ENCODE data around the gene CDKAL1.
"Not testable (repeated sequence)": the region's sequence is repeated elsewhere in the genome, so short reads cannot be mapped to it uniquely, and the experiment has no call there.

CDKAL1 gene

DNA sequence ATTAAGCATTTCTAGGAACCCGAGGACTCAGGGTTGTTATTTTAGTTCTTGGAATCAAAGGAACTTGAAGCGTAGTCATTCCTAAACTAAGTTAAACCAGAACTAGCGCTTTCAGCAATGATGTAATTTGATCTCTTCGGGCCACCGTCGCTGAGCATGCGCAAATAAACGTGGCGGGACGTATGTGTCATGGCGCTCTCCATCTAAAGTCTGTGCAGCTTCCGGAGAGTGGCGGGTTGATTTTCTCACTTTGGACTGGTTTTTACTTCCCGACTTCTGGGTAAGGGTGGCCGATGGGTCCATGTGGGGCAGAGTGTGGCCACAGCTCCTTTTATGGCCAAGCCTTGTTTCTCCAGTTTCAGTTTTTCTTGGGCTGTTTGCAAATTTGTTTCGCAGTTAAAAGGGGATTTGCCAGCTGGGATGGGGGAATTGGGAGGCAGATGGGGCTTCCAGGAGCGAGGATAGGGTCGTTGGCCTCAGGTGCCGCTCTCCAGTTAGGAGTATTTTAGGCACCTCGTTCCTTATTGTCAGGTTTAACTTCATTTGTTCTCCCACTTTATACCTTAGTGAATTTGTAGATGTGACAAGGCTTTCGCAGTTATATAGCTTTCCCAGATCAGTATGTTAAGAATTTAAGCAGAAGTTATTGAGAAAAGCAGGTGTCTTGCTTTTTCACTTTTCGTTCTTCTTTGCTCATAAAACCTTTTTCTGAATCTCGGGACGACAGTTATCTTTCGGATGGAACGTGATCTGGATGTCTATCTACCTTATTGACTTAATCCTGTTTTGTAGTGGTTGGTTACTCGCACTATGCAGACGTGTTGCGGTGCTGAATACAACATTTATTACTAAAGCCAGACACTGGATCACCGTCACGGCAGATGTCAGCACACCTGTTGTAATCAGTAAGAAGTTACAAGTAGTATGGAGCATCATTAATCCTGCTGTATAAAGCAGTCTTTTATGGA is at the start of gene CDKAL1:
CDKAL1 (plus strand) TSS at position 163 of the 968 bp plus-strand sequence. CDS start 11,894 bp downstream, outside the sequence.
- DNase-seq = peak; percentile 92

DNA sequence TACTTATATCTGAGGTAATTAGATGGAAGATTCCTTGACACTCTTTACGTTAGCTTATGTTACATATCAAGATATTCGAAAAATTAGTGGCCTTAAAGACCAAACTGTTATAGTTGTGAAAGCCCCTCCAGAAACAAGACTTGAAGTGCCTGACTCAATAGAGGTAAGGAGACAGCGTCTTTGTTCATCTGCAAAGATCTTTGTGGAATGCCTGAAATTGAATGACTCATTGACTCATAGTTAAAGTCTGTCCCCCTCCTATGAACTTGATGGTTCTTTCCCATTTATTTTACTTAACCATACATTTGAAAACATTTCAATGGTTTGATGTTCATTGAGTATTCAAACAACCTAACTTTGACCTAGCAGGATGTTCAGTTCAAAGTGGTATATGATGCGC is 47.6 kb upstream of the CDKAL1 start:
- no peak for DNase-seq

DNA sequence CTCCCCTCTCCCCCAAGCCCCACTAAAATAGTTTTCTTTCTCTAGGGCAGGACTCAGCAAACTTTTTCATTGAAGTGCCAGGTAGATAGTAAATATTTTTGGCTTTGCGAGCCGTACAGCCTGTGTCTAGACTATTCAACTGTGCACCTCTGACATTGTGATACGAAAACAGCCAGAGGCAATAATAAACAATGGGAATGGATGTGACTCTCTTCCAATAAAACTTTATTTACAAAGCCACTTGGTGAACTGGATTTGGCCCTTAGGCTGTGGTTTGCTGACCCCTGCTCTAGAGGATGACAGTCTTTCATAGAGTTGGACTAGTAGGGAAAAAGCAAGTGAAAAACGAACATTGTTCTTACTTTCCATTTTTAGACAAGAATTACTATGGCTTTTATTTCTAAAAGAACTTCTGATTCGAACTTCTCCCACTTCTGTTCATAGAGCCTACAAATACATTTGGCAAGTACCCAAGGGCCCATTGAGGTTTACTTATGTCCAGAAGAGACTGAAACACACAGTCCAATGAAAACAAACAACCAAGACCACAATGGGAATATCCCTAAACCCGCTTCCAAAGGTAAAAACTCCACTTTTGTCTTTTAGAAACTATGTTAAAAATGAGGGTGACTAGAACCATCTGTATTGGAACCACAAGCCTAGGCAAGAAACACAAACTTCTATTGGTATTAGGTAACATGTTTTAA is 46.4 kb upstream of the CDKAL1 start:
- DNase-seq = no peak

DNA sequence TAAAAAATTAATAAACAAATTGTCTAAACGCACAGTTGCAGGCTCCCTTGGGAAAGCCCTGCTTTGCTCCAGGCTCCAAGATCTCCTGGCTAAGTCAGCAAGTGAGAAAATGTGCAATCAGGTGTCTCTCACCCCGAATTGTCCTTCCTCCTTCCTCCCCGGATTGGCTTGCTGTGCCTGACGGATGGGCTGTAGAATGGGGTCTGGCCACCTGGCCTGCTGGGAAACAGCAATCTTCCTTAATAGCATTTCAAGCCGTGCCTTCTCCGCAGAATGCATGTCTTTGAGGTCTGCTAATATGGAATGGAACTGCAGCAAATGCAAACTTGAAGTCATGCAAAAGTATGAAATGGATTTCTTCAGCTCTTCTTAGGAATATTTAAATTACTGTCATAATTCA is 43.7 kb upstream of the CDKAL1 start:
- no peak for DNase-seq

DNA sequence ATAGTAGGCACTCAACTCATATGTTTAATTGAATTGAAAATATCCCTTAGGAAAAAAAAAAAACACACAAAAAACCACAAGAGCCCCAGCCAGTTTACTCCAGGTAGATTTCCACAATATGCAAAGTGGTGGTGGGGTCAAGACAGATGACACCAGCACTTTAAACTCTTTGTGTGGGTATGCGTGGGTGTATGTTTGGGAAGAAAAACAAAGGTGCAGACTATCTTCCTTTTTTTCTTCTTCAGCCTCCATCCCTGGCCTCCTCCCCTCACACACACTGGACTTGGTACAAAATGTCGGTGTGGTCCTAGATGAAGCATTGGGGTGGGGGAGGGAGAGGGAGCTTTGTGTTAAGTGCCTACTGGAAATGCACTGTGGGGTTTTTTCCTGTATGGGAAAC is 42.2 kb upstream of the CDKAL1 start:
- no peak for DNase-seq

DNA sequence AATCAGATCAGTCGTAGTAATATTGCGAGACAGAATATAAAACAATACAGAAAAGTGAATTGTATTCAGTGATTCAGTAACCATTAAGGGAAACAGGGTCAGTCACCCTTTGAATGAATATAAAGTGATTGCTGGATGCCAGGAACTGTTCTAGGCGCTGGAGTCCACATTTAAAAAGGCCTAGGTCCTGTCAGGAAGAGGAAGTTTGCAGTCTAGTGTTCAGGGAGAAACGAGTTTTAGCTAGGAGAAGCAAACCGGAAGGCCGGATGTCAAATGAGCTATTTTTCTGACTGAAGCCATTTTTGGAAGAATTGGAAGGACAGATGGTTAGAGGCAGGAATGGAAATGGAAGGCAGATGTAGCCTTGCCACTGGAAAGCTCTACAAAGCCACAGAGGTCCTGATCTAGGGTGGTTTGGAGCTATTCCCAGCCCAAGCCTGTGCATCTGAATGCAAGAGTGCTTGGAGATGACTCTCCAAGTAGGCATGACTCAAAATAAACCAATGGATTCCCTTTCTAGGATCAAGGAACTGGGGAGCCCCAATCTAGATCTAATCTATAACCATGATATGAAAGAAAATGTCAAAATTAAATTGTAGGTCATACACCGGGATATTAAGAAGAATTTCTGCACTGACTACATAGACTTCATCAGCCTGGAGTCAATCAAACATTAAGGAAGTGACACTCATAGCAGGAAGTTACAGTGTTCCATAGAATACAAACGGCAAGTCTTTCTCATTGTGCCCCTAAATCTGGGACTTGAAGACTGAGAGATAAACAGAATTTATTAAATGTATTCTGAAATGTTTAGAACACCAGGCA is 36.8 kb upstream of the CDKAL1 start:
- no peak for DNase-seq

DNA sequence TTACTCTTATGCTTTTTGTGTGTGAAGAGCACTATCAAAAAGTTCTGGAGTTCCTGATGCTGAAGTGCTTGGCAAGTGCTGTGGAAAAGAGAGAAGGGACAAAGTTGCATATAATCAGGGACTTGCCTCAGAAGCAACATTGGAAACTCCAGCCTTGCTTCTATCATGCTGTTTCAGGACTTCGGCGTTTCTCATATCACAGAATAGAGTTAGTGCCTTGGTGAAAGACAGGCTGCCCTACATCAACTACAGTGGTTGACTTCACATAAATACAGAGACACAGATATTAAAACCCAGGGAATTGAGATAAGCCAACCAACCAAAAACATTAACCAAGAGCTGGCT is 36.2 kb upstream of the CDKAL1 start:
- no peak for DNase-seq

DNA sequence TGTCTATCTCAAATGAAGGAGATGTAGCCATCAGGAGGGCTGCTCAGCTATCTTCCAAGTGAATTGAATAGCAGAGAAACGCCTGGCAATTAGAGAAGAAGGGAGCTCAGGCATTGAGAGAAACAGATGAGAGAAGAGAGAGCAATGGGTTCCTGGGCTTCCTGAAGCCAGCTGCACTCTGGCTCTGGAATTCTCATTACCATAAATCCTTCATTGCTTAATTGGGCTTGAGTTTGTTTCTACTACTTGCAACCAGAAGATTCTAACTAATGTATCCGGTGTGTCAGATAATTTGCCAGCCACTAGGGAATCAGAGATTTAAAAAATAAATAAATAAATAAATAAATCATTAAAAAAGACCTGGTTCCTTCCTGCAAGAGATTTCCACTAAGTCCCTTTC is 25.0 kb upstream of the CDKAL1 start:
- no peak for DNase-seq

DNA sequence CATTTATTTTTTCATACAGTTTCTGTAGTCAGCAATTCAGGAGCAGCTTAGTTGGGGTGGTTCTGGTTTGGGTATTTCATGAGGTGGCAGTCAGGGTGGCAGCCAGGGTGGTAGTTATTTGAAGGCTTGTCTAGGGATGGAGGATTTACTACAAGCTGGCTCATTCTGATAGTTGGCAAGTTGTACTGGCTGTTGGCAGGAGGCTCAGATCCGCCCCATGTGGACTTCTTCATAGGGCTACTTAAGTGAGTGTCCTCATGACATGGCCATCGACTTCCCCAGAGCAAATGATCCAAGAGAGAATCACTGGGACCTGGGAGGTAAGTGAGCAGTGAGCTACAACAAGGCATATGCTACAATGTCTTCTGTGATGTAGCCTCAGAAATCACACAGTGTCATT is 22.4 kb upstream of the CDKAL1 start:
- no peak for DNase-seq

DNA sequence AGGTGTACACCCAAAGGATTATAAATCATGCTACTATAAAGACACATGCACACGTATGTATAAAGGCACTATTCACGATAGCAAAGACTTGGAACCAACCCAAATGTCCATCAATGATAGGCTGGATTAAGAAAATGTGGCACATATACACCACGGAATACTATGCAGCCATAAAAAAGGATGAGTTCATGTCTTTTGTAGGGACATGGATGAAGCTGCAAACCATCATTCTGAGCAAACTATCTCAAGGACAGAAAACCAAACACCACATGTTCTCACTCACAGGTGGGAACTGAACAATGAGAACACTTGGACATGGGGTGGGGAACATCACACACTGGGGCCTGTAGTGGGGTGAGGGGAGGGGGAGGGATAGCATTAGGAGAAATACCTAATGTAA is 9.0 kb upstream of the CDKAL1 start:
- not testable (repeated sequence) for DNase-seq

DNA sequence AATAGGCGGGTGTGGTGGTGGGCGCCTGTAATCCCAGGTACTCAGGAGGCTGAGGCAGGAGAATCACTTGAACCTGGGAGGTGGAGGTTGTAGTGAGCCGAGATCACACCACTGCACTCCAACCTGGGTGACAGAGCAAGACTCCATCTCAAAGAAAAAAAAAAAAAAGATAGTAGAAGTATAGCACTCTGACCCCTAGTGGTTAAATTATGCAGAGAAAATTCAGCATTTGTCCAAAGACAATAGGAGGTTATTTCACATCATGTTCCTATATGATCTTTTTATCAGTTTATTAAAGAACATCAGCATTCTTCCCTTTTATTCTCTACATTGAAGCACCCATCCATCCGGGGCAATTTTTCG is 5.2 kb upstream of the CDKAL1 start:
- DNase-seq = not testable (repeated sequence)

DNA sequence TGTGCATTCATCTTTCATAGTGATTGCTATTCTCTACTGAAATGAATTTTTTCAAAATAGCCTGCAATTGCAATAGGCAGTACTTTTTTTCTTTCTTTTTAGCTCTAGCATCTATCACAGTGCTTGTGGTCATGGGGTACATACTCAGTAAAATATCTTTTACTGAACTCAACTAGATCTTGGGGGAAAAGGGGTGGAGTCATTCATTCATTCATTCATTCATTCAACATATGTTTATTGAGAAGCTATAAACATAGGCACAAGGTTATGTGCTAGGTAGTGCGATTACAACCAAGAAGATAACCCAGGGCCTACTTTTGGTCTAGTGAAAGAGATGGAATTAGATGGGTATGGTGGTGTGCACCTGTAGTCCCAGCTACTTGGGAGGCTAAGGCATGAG is 1.4 kb upstream of the CDKAL1 start:
- DNase-seq = no peak

DNA sequence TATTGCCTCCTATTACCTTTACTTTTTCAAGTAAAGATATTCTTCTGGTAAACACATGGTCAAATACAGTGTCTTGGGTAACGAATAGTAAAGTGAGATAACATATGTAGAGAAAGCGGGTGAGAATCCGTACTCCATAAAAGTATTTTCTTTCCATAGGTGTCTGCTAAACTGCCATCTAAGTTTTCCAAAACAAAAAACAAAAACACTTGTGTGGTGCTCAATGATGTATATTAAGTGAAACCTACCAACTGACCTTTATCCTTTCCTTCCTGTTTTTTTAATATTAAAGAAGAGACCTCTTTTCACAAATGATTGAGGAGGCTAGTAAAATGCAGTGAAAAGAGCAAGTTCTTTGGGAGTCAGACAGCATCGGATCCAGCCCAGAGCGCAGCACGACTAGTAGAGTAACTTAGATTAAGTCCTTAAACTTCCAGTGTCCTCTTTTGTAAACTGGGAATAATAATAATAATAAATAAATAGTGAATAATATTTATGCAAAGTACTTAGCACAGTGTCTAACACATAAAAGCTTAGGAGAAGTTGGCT is 437 bp upstream of the CDKAL1 start:
- DNase-seq = no peak

DNA sequence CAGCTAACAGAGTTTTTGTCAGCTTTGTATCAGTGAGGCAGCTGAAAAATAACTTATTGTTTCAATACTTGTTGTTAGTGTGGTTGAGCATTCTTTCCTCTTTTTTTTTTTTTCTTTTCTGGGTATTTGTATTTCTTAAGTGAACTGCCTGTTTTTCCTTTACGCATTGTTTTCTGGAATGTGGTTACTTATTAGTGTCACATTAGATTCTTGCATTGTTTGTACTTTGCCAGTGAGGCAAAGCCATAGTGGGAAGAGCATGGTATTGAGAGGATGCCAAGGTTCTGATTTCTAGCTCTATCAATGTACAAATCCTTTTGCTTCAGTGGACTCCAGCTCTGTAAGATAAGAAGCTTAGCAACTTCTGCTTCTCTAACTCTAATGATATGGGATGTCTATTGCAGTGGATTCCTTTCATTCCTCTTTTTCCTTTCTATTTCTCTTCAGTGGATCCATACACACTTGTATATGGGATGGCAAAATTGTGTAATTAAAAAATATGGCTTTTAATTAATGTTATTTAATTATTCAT is 3.9 kb downstream of the CDKAL1 start:
- DNase-seq = no peak

DNA sequence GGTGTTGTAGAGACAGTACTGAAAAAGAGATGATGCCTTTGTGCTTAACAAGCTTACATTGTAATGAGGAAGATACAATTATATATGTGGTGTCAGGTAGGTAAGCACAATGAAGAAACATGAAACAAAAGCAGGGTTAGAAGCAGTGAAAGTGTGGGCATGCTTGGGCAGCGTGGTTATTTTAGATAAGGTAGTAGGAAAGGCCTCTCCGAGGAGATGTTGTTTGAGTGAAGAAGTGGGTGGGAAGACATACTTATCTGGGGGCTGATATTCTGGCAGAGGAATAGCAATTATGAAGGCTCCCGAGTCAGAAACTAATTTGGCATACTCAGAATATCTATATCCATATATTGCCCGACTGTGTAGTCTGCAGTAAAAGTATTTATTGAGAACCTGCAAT is 4.7 kb downstream of the CDKAL1 start:
- DNase-seq = no peak

DNA sequence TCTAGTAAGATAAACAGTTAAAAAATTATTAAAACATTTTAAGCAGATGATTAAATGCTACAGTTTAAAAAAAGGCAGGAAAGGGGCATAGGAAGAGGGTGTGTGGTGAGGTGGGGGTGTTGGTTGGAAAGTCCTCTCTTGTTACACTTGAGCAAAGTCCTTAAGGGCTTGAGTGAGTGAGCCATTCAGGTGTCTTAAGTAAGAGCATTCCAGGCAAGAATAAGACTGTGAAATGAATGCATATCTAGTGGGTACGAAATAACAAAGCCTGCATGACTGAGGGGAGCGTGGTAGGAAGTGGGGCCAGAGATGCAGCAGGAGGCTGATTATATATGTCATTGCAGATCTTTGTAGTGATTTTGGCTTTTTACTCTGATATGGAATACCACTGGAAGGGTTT is 5.1 kb downstream of the CDKAL1 start:
- no peak for DNase-seq

DNA sequence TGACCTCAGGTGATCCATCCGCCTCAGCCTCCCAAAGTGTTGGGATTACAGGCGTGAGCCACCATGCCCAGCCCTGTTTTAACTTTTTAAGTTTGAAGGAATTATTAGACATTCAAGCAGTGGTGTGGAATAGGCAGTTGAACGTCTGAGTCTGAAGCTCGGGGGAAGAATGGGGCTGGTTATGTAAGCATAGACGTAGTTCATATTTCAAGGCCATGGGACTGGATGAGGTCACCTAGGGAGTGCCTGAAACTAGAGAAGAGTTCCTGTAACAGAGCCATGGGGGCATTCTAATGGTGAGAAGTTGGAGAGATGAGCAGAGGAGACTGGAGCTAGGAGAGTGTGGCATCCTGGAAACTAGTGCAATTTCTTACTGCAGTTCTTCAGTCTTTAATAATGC is 6.4 kb downstream of the CDKAL1 start:
- no peak for DNase-seq

DNA sequence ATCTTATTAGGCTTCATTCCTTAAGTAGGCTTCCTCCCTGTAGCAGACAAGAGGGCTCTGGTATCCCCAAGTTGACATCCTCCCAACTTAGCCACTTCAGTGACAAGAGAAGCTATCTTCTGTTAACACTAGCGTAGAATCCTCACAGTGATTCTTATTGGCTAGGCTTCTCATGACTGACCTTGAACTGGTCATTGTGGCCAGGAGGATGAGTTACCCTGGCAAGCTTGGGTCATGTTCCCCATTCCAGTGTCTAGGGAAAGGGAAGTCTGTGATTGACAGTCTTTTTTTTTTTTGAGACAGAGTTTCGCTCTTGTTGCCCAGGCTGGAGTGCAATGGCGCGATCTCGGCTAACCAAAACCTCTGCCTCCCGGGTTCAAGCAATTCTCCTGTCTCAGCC is 7.1 kb downstream of the CDKAL1 start:
- no peak for DNase-seq

DNA sequence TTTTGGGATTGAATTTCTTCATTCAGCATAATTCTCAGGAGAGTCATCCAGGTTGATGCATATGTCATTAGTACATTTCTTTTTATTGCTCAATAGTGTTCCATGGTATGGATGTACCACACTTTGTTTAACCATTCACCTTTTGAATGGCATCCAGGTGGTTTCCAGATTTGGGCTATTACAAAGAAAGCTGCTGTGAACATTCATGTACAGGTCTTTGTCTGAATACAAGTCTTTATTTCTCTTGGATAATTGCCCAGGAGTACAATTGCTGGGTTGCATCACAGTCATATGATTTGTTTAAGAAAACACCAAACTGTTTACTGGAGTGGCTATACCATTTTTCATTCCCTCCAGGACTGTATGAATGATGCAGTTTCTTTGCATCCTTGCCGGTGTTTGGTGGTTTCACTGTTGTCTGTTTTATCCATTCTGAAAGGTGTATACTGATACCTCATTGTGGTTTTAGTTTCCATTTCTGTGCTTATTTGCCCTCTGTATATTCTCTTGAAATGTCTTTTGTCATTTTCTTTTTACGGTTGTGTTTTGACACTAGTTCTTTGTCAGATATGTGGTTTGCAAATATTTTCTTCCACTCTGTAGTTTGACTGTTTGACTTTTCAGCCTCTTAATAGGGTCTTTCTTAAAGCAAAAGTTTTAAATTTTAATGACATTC is 8.8 kb downstream of the CDKAL1 start:
- DNase-seq = peak; percentile 17

DNA sequence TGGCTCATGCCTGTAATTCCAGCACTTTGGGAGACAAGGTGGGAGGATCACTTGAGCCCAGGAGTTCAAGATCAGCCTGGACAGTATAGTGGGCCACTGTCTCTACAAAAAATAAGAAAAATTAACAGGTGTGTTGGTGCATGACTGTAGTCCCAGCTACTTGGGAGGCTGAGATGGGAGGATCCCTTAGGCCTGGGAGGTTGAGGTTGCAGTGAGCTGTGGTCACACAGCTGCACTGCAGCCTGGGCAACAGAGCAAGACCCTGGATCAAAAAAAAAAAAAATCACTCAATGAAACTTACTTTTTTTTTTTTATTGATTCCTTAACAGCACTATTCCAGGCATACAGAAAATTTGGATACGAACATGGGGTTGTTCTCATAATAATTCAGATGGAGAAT is 14.0 kb downstream of the CDKAL1 start:
- no peak for DNase-seq

DNA sequence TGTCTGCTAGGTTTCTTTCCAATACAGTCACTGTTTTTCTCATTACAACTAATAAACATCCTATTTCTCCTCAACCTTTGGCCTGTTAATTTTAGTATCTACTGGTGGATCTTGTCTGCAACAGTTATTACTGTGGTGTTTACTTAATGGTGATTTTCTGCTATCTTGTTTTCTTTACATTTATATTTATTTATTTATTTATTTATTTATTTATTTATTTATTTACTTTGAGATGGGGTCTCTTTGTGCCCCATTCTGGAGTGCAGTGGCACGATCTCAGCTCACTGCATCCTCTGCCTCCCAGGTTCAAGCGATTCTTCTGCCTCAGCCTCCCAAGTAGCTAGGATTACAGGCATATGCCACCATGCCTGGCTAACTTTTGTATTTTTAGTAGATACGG is 15.1 kb downstream of the CDKAL1 start:
- not testable (repeated sequence) for DNase-seq

DNA sequence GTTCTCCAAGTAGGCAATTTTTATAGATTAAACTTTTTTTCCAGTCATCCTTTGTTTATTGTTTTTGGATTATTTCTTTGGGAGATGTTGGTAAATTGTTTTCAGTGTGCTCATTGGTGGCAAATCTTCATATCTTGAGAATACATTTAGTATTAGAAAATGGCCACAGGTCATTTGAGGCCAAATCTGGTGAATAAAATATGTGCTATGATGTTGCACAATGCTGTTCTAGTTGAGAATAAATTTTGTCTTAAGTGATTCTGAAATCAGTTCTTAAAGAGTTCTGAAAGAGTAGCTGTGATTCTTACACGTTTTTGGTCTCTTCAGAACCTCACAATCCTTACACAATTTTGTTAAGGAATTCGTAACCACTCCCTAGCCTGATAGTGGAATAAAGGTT is 20.1 kb downstream of the CDKAL1 start:
- DNase-seq = no peak

All from stimulated activated CD4-positive, alpha-beta T cell treated with anti-CD3 and anti-CD28 coated beads, Interleukin-4, amount 100 ng/mL, for 24 hours (primary cell).